Skin of body (tissue), 2 donors: Measurements from ENCODE around the gene PTPN3. TPM values are rescaled to one million over a fixed set of nuclear protein-coding genes. Genes with fewer than 3 reads are reported as not detected.

ENCODE experiments used
- DNase-seq: peaks from one replicate; lab custom pipeline; 2025; lab: John Stamatoyannopoulos, UW
- total RNA-seq: library from RNA; depleted of rRNA; stranded (reverse); fragments of >200 nt; gene quantifications from one replicate; pipeline ENCODE4 v1.2.3, GENCODE V29; 2014

PTPN3 gene
- total RNA-seq, 1 donor from 2014 or later = 13.3 TPM

- no peak for DNase-seq
Measured at GRCh38 chr9:109426626-109427402, 71.3 kb downstream of the PTPN3 start.

- no peak for DNase-seq
Measured at GRCh38 chr9:109424618-109425017, 73.5 kb downstream of the PTPN3 start.

- DNase-seq = no peak
Measured at GRCh38 chr9:109423877-109424276, 74.2 kb downstream of the PTPN3 start.

- no peak for DNase-seq
Measured at GRCh38 chr9:109422641-109423040, 75.5 kb downstream of the PTPN3 start.

- no peak for DNase-seq
Measured at GRCh38 chr9:109421026-109421970, 76.8 kb downstream of the PTPN3 start.

- DNase-seq = no peak
Measured at GRCh38 chr9:109419531-109419930, 78.6 kb downstream of the PTPN3 start.

- DNase-seq = no peak
Measured at GRCh38 chr9:109418827-109419226, 79.3 kb downstream of the PTPN3 start.

- no peak for DNase-seq
Measured at GRCh38 chr9:109417585-109418544, 80.2 kb downstream of the PTPN3 start.

- DNase-seq = no peak
Measured at GRCh38 chr9:109417054-109417453, 81.1 kb downstream of the PTPN3 start.

- no peak for DNase-seq
Measured at GRCh38 chr9:109416135-109416706, 81.9 kb downstream of the PTPN3 start.

GRCh38 chr9:109414125-109414785, 83.9 kb downstream of the PTPN3 start:
- no peak for DNase-seq

GRCh38 chr9:109411798-109412352, 86.2 kb downstream of the PTPN3 start:
- peak; percentile 67 for DNase-seq

- no peak for DNase-seq
Measured at GRCh38 chr9:109411069-109411761, 86.9 kb downstream of the PTPN3 start.

- DNase-seq = no peak
Measured at GRCh38 chr9:109409773-109410397, 88.2 kb downstream of the PTPN3 start.

- no peak for DNase-seq
Measured at GRCh38 chr9:109408759-109409462, 89.2 kb downstream of the PTPN3 start.

- DNase-seq = no peak
Measured at GRCh38 chr9:109403766-109404320, 94.3 kb downstream of the PTPN3 start.

GRCh38 chr9:109403116-109403515, 95.0 kb downstream of the PTPN3 start:
- DNase-seq = no peak

GRCh38 chr9:109401990-109402318, 96.2 kb downstream of the PTPN3 start:
- no peak for DNase-seq
